ENCODE measurements around the gene DRAM1.

Gene DRAM1

DNA sequence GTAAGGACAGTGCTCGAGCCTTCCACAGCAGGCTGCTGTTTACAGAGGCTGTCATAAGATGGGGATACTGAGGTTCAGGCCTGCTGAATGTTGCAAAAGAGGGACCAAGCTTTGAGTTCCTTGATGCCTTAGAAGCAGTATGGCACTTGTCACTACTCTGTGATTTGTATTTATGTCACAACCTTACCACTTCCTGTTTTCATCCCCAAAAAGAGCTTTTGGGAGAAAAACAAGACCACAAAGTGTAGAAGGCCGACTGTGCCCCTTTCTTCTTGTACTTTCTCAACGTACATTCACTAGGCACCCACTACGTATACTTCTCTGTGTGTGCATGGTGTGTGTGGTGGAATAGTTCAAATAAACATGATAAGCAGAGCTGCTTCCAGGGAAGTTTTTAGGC is 90.1 kb downstream of the DRAM1 start:
- no peak overlapping the region for H3K27ac ChIP-seq
- H3K9me3 ChIP-seq, result no peaks in the 10 kb centered on the region
- H3K36me3 ChIP-seq, result no peaks in the 10 kb centered on the region
- no peaks in the 10 kb centered on the region for H3K4me1 ChIP-seq (ENCODE audit: control insufficient read depth in 1 of 2, insufficient read depth in 1 of 2, low read depth in 1 of 2, low read length in 1 of 2)
- H3K4me3 ChIP-seq (ENCODE audit: low read depth in 1 of 2, low read length in 1 of 2), result no peak overlapping the region
- TF ChIP-seq, protein P1, sequence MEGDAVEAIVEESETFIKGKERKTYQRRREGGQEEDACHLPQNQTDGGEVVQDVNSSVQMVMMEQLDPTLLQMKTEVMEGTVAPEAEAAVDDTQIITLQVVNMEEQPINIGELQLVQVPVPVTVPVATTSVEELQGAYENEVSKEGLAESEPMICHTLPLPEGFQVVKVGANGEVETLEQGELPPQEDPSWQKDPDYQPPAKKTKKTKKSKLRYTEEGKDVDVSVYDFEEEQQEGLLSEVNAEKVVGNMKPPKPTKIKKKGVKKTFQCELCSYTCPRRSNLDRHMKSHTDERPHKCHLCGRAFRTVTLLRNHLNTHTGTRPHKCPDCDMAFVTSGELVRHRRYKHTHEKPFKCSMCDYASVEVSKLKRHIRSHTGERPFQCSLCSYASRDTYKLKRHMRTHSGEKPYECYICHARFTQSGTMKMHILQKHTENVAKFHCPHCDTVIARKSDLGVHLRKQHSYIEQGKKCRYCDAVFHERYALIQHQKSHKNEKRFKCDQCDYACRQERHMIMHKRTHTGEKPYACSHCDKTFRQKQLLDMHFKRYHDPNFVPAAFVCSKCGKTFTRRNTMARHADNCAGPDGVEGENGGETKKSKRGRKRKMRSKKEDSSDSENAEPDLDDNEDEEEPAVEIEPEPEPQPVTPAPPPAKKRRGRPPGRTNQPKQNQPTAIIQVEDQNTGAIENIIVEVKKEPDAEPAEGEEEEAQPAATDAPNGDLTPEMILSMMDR (IDR thresholded peaks at IDR 0.05), result no peak
- no peaks in the 10 kb centered on the region for H3K27me3 ChIP-seq

DNA sequence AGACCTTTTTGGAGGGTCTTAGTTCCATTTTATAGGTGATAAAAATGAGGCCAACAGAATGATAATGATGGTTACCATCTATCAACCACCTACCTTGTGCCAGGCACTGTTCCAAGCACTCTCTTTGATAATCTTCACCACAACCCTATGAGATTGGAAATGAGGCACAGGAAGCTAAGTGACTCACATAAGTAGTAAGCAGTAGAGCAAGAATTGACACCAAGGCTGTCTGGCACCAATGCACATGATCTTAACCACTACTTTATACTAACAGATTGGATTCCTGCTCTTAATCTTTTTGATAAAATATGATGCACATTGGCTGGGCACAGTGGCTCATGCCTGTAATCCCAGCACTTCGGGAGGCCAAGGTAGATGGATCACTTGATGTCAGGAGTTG is 91.4 kb downstream of the DRAM1 start:
- Histone ChIP-seq H3K9me3 (no peaks in the 10 kb centered on the region), H3K4me3 (ENCODE audit: low read depth in 1 of 2, low read length in 1 of 2) (no peak overlapping the region), H3K27ac (no peak overlapping the region), H3K36me3 (no peaks in the 10 kb centered on the region), H3K27me3 (no peaks in the 10 kb centered on the region), H3K4me1 (ENCODE audit: control insufficient read depth in 1 of 2, insufficient read depth in 1 of 2, low read depth in 1 of 2, low read length in 1 of 2) (no peaks in the 10 kb centered on the region)
- TF ChIP-seq, protein P1 (IDR thresholded peaks at IDR 0.05), result no peak

Data from neutrophil (primary cell).